Hepatocyte (in vitro differentiated cells): ENCODE measurements around the gene CDC42BPB.

Source experiments
- CTCF ChIP-seq: fragments of 200-600 bp; sonication (generic); IDR thresholded peaks from 2 replicates; pipeline ENCODE4 v1.5.1; 2016; ENCODE audit warnings: antibody characterized with exemption, mild to moderate bottlenecking; ENCODE audit not compliant: poor library complexity
- EZH2 ChIP-seq: fragments of 200-600 bp; sonication (generic); IDR thresholded peaks from 2 replicates; pipeline ENCODE4 v1.6.1; 2016; ENCODE audit warnings: antibody characterized with exemption, mild to moderate bottlenecking, borderline replicate concordance
- EZH2phosphoT487 ChIP-seq: fragments of 200-600 bp; sonication (generic); IDR thresholded peaks from one replicate; pipeline ENCODE4 v1.6.1; 2018; ENCODE audit warnings: antibody characterized with exemption, mild to moderate bottlenecking, low read depth, moderate library complexity; ENCODE audit not compliant: unreplicated experiment, severe bottlenecking

- TF ChIP-seq CTCF (no peak), EZH2 (no peak), EZH2phosphoT487 (no peak)
These were observed 6.4 kb downstream of the CDC42BPB start for GRCh38 chr14:103050935-103051334.
